Forelimb muscle (tissue), 1 donor: Measurements from ENCODE around the gene ATRN. TPM values are rescaled to one million over a fixed set of nuclear protein-coding genes. Genes with fewer than 3 reads are reported as not detected.

Experiments used
- DNase-seq: peaks from one replicate; pipeline ENCODE4 v3.0.0-alpha.2; 2013; ENCODE audit warnings: low read depth
- polyA plus RNA-seq: library from polyadenylated mRNA; unstranded; fragments of 120-200 nt; gene quantifications from one replicate; pipeline ENCODE4 v1.2.1, GENCODE V29; 2013; ENCODE audit not compliant: insufficient read length

Gene ATRN
- polyA plus RNA-seq, 1 donor, result 21.7 TPM

- DNase-seq, result no peak
Measured at GRCh38 chr20:3674995-3675900, 204.4 kb downstream of the ATRN start.

- no peak for DNase-seq
Measured at GRCh38 chr20:3677733-3678132, 206.9 kb downstream of the ATRN start.

DNA sequence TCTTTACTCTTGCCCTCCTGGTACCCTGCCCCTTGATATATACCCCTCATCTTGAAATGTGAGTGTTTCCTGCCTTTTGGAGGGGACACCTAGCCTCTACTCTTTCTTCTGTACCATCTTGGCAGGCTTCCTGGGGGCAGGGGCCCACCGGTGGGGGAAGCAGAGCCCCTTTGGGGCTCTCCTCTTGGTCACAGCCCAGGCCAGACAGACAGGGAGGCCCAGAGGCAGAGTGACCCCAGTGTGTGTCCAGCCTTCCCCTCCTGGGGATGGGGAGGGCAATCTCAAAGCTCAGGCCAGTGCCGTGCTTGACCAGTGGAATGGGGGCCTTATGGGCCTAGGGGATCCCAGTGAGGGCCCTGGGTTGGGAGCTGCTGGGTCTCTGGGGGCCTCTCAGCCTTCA lies 207.4 kb downstream of the ATRN start:
- DNase-seq, result no peak

GRCh38 chr20:3678856-3679720 lies 208.3 kb downstream of the ATRN start:
- DNase-seq, result no peak

DNA sequence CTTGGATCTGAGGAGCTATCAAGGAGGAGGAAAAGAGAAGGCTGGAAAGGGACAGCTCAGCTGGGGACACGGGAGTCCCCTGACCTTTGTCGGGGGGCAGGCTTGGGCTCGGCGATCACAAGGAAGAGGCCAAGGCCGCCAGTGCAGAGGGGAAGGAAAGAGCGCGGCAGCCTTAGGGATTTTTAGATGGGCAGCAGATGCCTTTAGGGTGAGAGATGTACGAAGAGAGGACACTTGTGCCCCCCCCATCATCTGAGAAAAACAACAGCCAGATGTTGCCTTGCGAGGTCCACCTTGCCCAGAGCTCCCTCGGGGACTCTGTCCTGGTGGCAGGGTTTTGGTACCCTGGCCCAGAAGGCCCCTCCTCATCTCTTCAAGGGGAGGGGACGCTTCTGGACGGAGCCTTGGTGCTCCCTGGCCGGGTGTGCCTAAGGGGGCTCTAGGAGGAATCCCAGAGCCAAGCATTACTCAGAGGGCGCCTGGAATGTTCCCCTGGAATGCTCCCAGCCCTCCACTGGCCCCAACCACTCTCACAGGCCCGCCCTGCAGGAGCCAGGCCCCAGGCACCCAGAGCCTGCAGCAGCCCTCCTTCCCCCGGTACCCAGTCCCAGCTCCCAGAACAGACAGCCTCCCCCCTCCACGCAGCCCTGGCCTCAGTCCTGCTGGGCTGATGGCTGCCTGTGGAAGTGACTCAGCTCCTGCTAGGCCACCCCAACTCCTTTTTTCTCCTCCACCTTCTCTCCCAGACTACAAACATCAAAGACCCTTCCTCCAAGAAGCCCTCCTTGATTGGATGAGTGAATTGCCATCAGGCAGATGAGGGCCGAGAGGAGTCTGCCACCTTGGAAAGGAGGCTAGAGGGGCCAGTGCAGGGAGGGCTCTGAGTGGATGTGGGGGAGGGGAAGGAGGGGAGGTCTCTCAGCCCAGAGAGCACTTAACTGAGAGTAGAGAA lies 209.2 kb downstream of the ATRN start:
- no peak for DNase-seq

DNA sequence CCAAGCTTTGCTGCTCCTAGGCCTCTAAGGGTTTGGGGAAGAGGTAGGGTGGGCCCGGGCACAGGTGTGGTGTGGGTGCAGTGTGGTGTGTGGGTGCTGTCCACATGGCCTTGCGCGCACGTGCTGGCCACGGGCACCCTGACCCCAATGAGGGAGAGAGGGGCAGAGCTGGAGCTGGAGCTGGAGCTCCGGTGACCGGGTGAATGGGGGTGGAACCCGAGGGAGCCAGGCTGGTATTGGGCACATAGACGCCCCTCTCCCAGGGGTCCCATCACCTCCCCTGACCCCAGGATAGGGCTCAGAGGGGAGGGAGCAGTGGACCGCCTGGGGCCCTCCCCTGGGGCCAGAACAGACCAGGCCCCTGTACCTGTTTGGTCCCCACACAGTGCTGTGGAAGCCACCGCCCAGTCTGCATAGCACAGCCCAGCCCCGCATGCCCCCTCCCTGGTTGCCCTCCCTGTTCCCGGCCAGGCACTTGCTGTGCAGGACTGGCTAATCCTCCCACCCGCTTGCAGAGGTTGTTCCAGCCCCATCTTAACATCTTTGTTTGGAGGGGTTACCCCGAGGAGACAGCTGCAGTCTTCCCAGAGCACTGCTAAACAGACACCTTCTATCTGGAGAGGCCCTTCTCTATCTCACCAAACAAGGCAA lies 210.0 kb downstream of the ATRN start:
- DNase-seq, result no peak

GRCh38 chr20:3681352-3681930 lies 210.6 kb downstream of the ATRN start:
- no peak for DNase-seq

DNA sequence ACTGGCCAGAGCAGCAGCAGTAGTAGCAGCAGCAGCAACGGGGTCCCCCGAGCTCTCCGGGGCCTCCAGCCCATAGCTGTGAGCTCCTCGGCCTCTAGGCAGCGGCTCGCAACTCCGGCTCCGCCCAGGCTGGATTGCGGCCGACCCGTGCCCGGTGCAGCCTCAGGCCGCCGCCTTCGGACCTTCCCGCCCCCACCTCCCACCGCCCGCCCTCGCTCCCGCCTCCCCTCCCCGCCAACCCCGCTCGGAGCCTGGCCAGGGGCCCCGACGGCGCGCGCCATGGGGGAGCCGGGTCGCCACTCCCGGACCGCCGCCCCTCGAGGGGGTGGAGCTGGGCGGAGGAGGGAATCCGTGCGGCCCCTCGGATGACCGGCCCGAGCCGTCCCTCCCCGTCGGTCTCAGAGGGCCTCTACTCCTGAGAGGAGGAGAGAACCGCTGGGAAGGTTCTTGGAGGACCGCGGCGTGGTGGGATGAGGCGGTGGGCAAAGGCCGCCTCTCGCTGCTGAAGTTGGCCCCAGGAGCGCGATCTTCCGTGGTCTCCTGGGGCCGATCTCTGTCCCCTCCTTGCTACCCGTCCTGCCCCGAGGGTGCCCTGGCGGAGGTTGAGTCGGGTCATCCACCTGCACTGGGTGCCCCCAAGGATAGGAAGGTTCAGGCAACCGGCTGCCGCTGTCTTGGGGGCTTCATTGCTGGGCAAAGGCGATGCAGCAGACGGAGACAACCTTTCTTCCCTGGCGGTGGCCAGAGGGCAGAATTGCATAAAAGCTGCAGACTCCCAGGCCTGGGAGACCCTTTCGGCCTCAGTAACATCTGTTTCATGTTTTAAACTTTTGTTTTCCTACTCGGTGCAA lies 211.3 kb downstream of the ATRN start, which contains the start of gene ADAM33:
ADAM33 (minus strand) TSS at position 80 of the 851 bp plus-strand sequence; CDS start at position 74, 6 bp downstream.
- no peak for DNase-seq

GRCh38 chr20:3685341-3685740 lies 214.5 kb downstream of the ATRN start:
- DNase-seq, result no peak

GRCh38 chr20:3686421-3686820 lies 215.6 kb downstream of the ATRN start:
- no peak for DNase-seq

- peak; percentile 96 for DNase-seq
Measured at GRCh38 chr20:3686867-3687321, 216.1 kb downstream of the ATRN start.

- no peak for DNase-seq
Measured at GRCh38 chr20:3687655-3688054, 216.8 kb downstream of the ATRN start.

GRCh38 chr20:3689978-3690377 lies 219.2 kb downstream of the ATRN start:
- DNase-seq, result no peak

- DNase-seq, result no peak
Measured at GRCh38 chr20:3690413-3690812, 219.6 kb downstream of the ATRN start.

DNA sequence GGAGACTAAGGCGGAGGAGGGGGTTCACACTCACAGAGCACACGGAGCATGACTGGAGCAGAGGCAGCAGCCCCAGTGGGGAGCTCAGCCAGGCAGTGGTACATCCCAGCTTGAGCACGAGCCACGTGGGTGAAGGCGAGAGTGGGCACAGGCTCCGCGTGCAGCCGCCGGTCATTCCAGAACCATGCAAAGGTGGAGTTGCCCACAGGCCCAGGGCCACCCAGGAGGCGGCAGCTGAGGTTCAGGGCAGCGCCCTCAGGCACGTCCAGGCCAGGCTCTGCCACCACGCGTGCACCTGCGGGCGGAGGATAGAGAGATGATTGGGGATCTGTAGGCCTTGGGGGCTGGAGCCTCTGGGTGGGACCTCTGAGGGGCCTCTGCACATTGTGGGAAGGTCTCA lies 220.5 kb downstream of the ATRN start:
- DNase-seq, result no peak

DNA sequence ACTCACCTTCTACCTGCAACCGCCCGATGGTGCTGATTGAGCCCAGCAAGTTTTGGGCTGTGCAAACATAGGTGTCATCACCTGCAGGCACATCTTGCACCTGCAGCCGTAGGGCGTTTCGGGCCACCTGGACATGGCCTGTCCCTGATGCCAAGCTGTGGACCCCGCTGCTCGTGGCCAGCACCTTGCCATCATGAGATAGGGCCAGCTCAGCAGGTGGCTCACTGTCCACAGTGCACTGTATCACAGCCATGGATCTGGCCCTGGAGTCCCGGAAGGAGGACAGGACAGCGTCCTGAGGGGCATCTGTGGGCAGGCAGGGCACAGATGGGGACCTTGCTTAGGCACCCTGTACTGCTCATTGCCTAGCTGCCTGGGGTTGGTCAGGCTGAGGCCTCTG lies 221.1 kb downstream of the ATRN start:
- DNase-seq, result no peak

DNA sequence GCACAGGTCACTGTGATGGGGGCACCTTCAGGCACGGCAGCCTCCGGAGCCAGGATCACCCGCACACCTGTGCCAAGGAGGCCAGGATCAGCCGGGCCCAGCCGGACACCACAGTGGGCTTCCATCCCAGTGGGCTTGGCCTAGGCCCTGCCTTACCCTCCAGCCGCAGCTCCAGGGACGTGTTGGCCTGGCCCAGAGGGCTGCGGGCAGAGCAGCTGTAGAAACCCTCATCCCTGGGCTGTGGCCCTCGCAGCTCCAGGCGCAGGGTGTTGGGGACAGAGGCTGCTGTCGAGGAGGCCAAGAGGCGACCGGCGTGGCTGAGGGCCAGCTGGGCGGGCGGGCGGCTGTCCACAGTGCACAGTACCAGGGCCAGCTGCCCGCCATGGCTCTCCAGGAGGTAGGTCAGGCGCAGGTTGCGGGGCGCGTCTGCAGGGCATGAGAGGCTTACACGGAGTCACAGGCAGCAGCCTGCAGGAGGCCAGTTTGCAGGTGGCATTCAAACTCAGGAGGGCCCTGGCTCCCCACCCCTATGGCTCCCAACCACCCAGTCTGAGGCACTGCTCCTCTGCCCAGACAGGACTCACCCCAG lies 222.0 kb downstream of the ATRN start:
- no peak for DNase-seq

GRCh38 chr20:3693376-3693775 lies 222.6 kb downstream of the ATRN start:
- no peak for DNase-seq

DNA sequence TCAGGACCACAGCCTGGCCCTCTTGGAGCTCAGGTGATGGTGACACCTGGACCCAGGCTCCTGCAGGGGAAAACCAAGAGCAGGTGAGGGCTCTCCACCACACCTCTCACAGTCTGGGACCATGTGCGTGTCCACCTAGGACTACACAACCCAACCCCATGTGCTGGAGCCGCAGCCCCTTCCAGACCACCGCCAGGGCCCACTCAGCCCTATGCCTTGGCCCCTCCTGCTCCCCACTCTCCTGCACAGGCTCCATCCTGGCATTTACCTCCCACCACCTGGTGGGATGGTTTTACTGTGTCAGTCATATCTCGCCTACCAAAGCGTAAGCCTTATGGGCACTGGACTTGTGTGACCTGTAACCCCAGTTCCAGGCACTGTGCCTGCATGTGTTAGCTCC lies 224.0 kb downstream of the ATRN start:
- no peak for DNase-seq
